GM19025 (cell line): ENCODE data around the gene CD28.
A peak's percentile ranks its signal among the peaks of the same experiment; 100 is the strongest.

Experiments
- ATAC-seq: cut with Tn5 transposase; IDR thresholded peaks from one replicate; pipeline ENCODE4 v1.9.1; 2021; ENCODE audit warnings: mild to moderate bottlenecking, low read depth, moderate library complexity; ENCODE audit not compliant: unreplicated experiment

CD28 gene

DNA sequence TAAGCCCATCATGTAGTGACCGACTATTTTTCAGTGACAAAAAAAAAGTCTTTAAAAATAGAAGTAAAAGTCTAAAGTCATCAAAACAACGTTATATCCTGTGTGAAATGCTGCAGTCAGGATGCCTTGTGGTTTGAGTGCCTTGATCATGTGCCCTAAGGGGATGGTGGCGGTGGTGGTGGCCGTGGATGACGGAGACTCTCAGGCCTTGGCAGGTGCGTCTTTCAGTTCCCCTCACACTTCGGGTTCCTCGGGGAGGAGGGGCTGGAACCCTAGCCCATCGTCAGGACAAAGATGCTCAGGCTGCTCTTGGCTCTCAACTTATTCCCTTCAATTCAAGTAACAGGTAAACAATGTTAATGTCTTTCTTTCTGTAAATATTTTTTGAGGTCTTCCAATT is at the start of gene CD28:
Gene CD28 (plus strand): TSS at position 237 of the 400 bp plus-strand sequence. CDS start 58 bp downstream, at position 295.
- peak; percentile 99 for ATAC-seq

GRCh38 chr2:203659331-203660049 is 46.9 kb upstream of the CD28 start:
- ATAC-seq, result no peak

DNA sequence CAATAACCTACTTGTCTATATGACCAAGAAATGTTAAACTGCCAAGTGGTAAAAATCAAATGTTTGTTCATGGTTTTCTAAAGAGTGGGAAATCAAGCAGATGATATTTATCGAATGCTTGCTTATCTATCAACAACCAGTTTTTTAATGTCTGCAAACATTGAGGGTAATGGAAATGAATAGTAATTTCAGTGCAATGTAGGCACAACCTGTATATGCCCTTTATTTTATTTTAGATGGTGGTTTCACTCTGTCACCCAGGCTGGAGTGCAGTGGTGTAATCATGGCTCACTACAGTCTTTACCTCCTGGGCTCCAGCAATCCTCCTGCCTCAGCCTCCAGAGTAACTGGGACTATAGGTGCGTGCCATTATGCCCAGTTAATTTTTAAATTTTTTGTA is 46.0 kb upstream of the CD28 start:
- ATAC-seq, result no peak

- ATAC-seq, result no peak
Measured at GRCh38 chr2:203661279-203661908, 45.0 kb upstream of the CD28 start.

- ATAC-seq, result no peak
Measured at GRCh38 chr2:203662487-203662886, 44.0 kb upstream of the CD28 start.

- no peak for ATAC-seq
Measured at GRCh38 chr2:203662951-203663350, 43.5 kb upstream of the CD28 start.

- no peak for ATAC-seq
Measured at GRCh38 chr2:203664029-203664755, 42.2 kb upstream of the CD28 start.

DNA sequence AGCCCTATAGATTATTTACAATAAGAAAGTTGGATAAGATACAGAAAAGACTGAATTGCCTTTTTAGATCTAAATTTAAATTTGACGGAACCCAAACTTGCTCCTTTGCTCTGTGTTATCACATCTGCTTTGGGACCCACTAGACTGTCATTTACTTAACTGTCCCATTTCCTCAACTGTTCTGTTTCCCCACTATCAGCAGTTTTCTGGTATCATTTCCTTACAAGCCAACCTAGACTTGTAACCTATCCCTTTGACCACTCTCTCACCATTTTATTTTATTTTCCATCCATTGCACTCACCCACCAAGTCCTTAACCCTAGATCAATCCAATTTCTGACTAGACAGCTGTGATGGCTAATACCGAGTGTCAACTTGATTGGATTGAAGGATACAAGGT is 38.6 kb upstream of the CD28 start:
- no peak for ATAC-seq

DNA sequence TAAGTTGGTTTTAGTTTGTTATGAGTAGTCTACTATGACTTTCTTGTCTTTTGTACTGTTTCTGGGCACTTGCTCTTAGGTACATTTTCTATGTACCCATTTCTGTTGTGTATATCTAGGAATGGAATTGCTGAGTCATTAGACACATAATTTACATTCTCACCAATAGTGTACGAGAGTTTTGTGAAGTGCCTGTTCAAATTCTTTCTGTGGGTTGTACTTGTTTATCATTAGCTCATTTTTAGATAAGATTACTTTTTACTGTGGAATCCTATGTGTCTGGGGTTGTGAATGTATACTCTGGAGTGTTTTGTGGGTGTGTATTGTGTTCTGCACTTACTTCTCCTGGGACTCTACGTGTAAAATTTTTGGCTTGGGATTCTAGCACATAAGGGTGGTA is 36.6 kb upstream of the CD28 start:
- ATAC-seq, result no peak

DNA sequence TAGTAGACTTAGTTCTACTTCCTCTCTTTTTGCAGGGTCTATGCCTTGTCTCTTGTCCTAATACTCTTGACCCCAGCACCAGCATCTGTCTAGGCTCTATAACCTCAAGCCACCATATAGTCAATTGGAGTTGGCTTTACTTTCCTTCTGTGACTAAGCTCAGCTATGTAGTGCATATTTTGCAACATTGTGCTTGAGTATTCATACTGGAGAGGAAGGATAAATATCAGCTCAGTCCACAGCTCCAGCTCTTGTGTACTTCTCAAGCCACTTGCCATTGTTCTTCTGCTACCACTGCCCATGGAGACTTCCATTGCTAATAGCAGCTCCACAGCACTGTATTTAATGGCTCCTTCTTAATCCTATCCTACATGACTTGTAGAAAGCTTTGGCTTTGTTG is 35.5 kb upstream of the CD28 start:
- no peak for ATAC-seq

DNA sequence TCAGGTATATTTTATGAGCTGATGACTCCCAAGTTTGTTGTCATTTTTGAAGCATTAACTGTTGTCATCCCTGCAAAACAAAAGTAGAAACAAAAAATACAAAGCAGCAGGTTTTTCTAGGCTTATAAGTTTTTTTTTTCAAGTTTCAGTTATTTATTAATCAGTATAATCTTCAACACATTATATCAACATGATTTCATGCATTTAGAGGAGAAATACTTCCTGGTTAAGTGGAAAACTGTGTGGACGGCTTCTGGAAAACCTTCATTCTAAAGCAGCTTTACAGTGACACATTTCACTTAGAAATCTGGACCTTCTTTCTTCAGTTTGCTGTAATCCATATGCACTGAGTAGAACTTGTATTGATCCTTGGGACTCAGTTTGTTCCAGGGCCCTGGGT is 34.6 kb upstream of the CD28 start:
- ATAC-seq, result no peak

DNA sequence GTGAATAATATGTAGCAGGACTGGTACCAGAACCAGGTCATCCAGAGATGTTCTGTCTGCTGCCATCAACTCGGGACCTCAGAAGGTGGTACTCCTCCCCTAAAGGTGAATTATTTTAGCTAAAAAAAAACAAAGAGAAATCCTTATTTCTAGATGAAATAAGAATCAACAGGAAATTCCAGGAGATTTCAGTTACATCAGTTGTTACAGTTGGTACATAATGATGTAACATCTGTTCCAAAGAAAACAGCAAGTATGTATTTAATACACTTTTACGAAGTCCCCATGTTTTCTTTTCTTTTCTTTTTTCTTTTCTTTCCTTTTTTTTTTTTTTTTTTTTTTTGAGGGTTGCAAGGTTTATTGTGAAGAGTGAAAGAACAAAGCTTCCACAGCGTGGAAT is 33.6 kb upstream of the CD28 start:
- ATAC-seq, result no peak

DNA sequence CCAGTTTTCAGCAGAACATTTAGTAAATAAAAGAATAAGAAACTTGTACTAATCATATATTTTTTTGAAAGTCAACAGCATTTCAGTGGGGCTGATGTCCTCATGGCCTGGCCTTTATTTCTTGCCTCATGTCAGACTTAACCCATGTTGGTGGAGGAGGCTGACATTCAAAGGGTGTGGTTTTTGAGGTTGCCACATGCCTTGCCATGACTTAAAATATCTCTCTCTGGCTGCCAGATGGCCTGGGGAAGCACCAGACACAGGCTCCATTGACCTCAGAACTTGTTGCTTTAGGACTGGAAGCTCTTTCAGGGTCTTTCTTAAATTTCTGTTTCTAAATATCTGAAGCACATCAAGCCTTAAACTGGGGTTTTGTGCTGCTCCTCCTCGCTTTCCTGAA is 32.5 kb upstream of the CD28 start:
- peak; percentile 99 for ATAC-seq

- ATAC-seq, result no peak
Measured at GRCh38 chr2:203675086-203675485, 31.4 kb upstream of the CD28 start.

DNA sequence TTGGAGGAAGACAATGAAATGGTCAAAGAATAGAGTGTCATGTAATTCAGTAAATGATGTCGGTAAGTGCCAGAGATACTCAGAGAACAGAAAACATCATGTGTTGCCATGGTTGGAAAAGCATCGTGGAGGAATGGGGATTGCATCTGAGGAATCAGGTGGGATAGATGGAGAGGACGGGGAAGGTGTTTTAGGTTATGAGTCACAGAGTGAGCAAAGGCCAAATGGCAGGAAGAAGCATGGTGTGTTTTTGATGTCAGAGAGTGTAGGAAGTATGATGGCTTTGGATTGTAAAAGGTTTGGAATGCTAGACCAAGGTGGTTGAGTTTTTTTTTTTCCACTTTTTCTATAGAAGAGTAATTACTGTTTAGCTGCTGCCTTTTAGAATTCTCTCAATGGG is 27.5 kb upstream of the CD28 start:
- ATAC-seq, result no peak

GRCh38 chr2:203679401-203679800 is 27.0 kb upstream of the CD28 start:
- ATAC-seq, result no peak

GRCh38 chr2:203681978-203682377 is 24.5 kb upstream of the CD28 start:
- no peak for ATAC-seq

DNA sequence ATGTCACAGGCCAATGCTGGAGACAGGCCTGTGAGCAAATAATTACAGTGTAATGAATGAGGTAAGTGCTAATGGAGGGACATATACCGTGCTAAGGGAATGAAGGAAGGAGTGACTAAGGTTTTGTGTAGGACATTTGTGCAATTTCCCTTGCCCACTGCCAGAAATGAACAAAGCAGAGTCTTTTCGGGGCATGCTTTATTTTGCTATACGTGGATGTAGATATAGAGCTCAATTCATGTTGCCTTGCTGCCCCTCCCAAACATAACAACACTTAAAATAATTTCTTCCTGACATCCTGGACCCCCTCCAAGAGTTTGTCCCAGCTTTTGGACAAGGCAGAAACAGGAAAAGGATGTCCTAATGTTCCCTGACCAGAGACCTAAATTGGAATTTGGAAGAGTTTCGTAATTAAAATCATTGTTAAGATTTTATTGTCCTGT is 23.7 kb upstream of the CD28 start:
- no peak for ATAC-seq

- no peak for ATAC-seq
Measured at GRCh38 chr2:203683421-203683820, 23.0 kb upstream of the CD28 start.

DNA sequence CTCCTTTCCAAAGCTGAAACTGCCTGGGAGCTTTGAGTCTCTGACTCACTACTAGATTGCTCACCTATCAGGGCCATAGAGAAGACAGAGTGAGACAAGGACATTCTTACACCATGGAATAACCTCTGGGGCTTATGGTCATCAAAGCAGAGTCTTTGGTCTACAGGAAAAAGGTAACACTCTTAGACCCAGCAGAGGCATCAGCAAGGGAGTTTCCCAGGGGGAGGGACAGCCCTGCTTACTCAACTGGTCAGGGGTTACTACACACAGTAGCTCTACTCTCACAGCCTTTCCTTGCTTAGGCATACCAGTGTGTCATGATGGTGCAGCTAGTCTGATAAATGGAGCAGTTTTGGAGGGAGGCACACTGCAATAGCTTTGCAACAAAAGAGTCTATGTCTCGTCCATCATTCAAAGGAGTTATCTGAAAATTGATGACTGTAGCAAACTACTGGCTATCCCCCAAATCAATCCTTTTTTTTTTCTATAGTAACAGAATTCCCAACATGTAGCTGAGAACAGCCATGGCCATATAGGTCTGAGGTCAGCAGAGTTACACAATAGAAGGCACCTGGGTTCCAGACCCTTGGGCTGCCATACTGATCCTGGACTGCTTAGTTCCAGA is 22.4 kb upstream of the CD28 start:
- peak; percentile 91 for ATAC-seq

DNA sequence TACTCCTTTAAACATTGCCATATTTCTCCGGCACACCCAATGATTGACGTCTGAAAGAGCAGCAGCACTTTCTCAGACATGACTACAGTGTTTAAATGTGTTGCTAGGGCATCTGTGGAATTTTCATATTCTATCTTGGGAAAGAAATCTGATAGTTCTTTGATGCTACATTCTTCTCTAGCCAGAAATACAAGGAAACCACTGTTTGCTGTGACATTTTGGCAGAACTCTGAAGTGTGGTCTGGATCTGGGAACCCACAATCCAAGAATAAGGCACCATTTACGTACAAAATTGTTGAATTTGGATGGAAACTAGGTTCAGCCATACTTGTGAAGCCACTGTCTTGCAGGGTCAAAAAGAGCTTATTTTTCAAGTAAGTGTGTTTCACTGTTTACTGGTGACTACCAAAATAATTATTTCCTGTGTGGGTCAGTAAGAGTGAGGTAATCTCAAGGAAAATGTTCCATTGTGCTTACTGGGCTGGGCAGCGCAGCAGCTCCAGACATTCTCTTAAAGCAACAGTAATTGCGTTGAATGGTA is 21.3 kb upstream of the CD28 start:
- ATAC-seq, result no peak
